Mesodermal cell (in vitro differentiated cells): ENCODE results near the gene DST.

Experiments
- H3K27ac ChIP-seq: 2 replicates; pipeline ENCODE4 v1.7.0; 2013; ENCODE audit warnings: mild to moderate bottlenecking, low read depth, low read length, moderate library complexity; ENCODE audit not compliant: severe bottlenecking
- H3K36me3 ChIP-seq: 2 replicates; pipeline ENCODE4 v1.7.1; 2013; ENCODE audit warnings: mild to moderate bottlenecking, low read length, moderate library complexity; ENCODE audit not compliant: control insufficient read depth, insufficient read depth
- H3K4me1 ChIP-seq: one replicate; pipeline ENCODE4 v1.7.1; 2013; ENCODE audit warnings: mild to moderate bottlenecking, low read length; ENCODE audit not compliant: insufficient read depth, control insufficient read depth, poor library complexity, severe bottlenecking
- H3K4me3 ChIP-seq: 2 replicates; pipeline ENCODE4 v1.7.0; 2013; ENCODE audit warnings: low read length, control low read depth, mild to moderate bottlenecking; ENCODE audit not compliant: insufficient read depth, poor library complexity, severe bottlenecking; ENCODE audit errors: extremely low read depth
- H3K9me3 ChIP-seq: 2 replicates; pipeline ENCODE4 v1.7.1; 2013; ENCODE audit warnings: mild to moderate bottlenecking, low read length, moderate library complexity; ENCODE audit not compliant: control insufficient read depth
- WGBS, 2 experiments: methylation state at CpG; one replicate each; pipeline ENCODE4 v1.1.5; 2013; ENCODE audit warnings: missing lambda C conversion rate in 2 of 2; ENCODE audit not compliant: insufficient coverage in 2 of 2; 5-methylcytosine and 5-hydroxymethylcytosine counted together

DST gene

GRCh38 chr6:56437171-56437900 lies 205.4 kb downstream of the DST start:
- H3K4me3 ChIP-seq = no peak overlapping the region
- peaks cover 9% of the 10 kb centered on the region for H3K9me3 ChIP-seq
- WGBS, 2 experiments = 80 to 86% methylated on average over 2 to 3 of the region's 5 CpGs

GRCh38 chr6:56435754-56436153 lies 206.9 kb downstream of the DST start:
- Histone ChIP-seq H3K27ac (no peak overlapping the region), H3K4me3 (no peak overlapping the region), H3K9me3 (peaks cover 9% of the 10 kb centered on the region), H3K4me1 (no peaks in the 10 kb centered on the region), H3K36me3 (no peaks in the 10 kb centered on the region)
- 90 to 100% methylated on average over 2 to 3 of the region's 4 CpGs for WGBS, 2 experiments

More at GRCh38 chr6:56437171-56437900, 205.4 kb downstream of the DST start:
- H3K27ac ChIP-seq = no peak overlapping the region
- H3K36me3 ChIP-seq = no peaks in the 10 kb centered on the region
- no peaks in the 10 kb centered on the region for H3K4me1 ChIP-seq

GRCh38 chr6:56435326-56435725 lies 207.4 kb downstream of the DST start:
- 100% methylated on average over 1 of the region's 2 CpGs; no CpG with 5 or more reads in 1 of the 2 experiments for WGBS, 2 experiments
- H3K36me3 ChIP-seq = no peaks in the 10 kb centered on the region
- no peaks in the 10 kb centered on the region for H3K4me1 ChIP-seq
- H3K4me3 ChIP-seq = no peak overlapping the region
- no peak overlapping the region for H3K27ac ChIP-seq
- H3K9me3 ChIP-seq = peaks cover 9% of the 10 kb centered on the region

DNA sequence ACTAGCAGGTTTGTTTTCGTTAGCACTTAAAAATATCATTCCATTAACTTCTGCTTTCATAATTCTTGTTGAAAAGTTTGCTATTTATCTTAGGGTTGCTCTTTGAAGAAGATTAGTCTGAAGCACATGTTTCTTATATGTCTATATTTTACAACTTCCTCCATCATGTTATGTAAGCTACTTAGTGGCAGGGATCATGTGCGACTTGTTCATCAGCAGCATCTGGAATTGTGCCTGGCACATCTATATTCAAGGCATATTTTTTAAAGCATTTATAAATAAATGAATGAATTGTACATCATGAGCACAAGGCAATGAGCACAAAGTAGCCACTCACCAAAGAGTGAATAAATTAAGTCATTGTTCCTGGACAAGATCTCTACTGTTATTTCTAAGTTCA lies 208.1 kb downstream of the DST start:
- Histone ChIP-seq H3K4me3 (no peak overlapping the region), H3K9me3 (peaks cover 5% of the 10 kb centered on the region), H3K36me3 (no peaks in the 10 kb centered on the region), H3K4me1 (no peaks in the 10 kb centered on the region), H3K27ac (no peak overlapping the region)
- WGBS, 2 experiments = no CpG with 5 or more reads among the region's 2 CpGs

GRCh38 chr6:56433119-56433518 lies 209.6 kb downstream of the DST start:
- Histone ChIP-seq H3K36me3 (no peaks in the 10 kb centered on the region), H3K4me3 (no peak overlapping the region), H3K4me1 (no peaks in the 10 kb centered on the region), H3K9me3 (no peaks in the 10 kb centered on the region), H3K27ac (no peak overlapping the region)
- 93 to 99% methylated on average over 15 to 29 of the region's 36 CpGs for WGBS, 2 experiments

DNA sequence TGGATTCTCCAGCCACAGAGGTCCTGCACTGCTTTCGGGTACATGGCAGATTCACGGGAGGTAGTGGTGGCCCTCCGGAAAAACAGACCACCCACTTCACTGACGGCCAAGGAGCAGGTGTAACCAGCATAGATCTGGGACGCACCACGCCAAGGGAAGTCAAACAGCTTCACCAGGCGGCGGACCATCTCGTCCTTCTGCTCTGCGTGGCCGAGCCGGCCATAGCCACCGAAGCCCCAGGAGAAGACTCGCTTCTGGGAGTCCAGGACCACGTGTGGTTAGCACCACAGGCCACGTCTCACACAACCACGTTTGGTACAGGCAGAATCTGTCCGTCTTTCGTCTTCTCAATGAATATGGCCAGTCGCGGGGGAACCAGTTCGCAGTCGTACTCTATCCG lies 210.5 kb downstream of the DST start:
- Histone ChIP-seq H3K4me1 (no peaks in the 10 kb centered on the region), H3K27ac (no peak overlapping the region), H3K9me3 (no peaks in the 10 kb centered on the region), H3K4me3 (no peak overlapping the region), H3K36me3 (no peaks in the 10 kb centered on the region)
- 94 to 97% methylated on average over 24 of the region's 24 CpGs for WGBS, 2 experiments

DNA sequence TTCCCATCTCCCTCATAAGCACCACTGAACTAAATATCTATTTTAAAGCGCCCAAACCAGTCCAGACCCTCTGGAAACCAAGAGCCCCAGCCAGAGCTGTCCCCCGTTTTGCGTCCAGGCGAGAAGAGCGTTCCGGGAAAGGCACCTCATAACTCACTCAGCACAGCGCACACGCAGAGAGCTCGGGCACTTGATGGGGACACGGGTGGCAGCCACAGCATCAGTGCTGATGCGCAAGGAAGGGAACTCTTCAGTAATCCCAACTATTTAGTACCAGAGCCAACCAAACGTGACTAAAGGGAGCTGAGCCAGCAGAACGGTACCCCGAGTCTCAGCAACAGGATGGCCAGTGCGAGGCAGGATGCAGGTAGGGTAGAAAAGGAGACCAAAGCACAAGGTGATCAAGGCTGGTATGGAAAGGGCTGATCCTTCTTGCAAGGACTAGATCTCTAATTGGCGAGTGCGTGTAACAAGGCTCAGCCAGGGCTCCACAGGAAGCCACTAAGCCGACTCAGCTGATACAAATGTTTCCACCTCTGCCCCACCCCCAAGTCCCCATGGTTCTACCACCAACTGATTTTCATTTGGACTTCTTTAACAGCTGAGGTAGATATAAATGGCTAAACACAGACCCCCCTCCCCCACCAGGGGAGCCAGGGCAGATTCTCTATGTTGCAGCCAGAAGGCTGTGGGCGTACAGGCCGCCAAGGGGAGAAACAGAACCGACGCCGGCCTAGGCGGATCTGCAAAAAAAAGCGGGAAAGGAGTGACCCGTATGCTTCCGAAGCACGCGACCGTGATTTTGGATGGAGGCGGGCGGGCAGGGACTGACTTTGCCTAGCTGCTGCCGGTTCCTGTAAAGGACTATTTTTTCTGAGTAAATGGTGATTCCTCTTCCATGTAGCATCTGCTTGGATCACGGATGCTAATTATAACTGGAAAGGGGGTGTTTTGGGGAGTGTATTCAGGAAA lies 211.8 kb downstream of the DST start:
- Histone ChIP-seq H3K27ac (no peak overlapping the region), H3K4me1 (no peaks in the 10 kb centered on the region), H3K36me3 (no peaks in the 10 kb centered on the region), H3K9me3 (no peaks in the 10 kb centered on the region), H3K4me3 (no peak overlapping the region)
- 88 to 92% methylated on average over 30 to 32 of the region's 34 CpGs for WGBS, 2 experiments

GRCh38 chr6:56424542-56425083 lies 218.1 kb downstream of the DST start:
- no peak overlapping the region for H3K27ac ChIP-seq
- WGBS, 2 experiments = no CpG with 5 or more reads among the region's 4 CpGs
- no peak overlapping the region for H3K4me3 ChIP-seq
- H3K4me1 ChIP-seq = no peaks in the 10 kb centered on the region
- no peaks in the 10 kb centered on the region for H3K36me3 ChIP-seq
- H3K9me3 ChIP-seq = no peaks in the 10 kb centered on the region

GRCh38 chr6:56424064-56424463 lies 218.6 kb downstream of the DST start:
- 71 to 78% methylated on average over 1 to 2 of the region's 2 CpGs for WGBS, 2 experiments

GRCh38 chr6:56420296-56420695 lies 222.4 kb downstream of the DST start:
- Histone ChIP-seq H3K9me3 (no peaks in the 10 kb centered on the region), H3K27ac (no peak overlapping the region), H3K4me3 (no peak overlapping the region), H3K4me1 (no peaks in the 10 kb centered on the region), H3K36me3 (no peaks in the 10 kb centered on the region)
- 62 to 75% methylated on average over 2 of the region's 3 CpGs for whole genome bisulfite sequencing, 2 experiments

More at GRCh38 chr6:56424064-56424463, 218.6 kb downstream of the DST start:
- no peak overlapping the region for H3K4me3 ChIP-seq
- H3K4me1 ChIP-seq = no peaks in the 10 kb centered on the region
- no peaks in the 10 kb centered on the region for H3K36me3 ChIP-seq
- no peak overlapping the region for H3K27ac ChIP-seq
- H3K9me3 ChIP-seq = no peaks in the 10 kb centered on the region
